ENCODE results near the gene ANGEL1. TPM values are rescaled to one million over a fixed set of nuclear protein-coding genes. Genes with fewer than 3 reads are reported as not detected.

The ANGEL1 gene
- total and polyA plus RNA-seq, 2 of the 8 experiments (the other 6 are each of a cell fraction or from before 2014, with no cell fraction given): 26.8 to 27.2 TPM

GRCh38 chr14:76761960-76762410, 50.7 kb downstream of the ANGEL1 start:
- H3K4me2 ChIP-seq (ENCODE audit: insufficient read depth in 1 of 2, low read depth in 2 of 2, low read length in 2 of 2): peak overlapping the region; percentile 82 to 98
- no peak overlapping the region; the same call in 1 of the 2 replicates for H2AFZ ChIP-seq (ENCODE audit: low read length)
- no peak for DNase-seq (ENCODE audit: low read depth in 1 of 2, low spot score in 2 of 2)
- no peak overlapping the region for H3K4ac ChIP-seq (replicated peaks; ENCODE audit: insufficient read length, low read depth, low read length)
- no peak overlapping the region for H2BK20ac ChIP-seq (ENCODE audit: low read length)
- no peak overlapping the region for H2BK15ac ChIP-seq (ENCODE audit: low read length)
- H3K23ac ChIP-seq (ENCODE audit: insufficient read length): no peak overlapping the region
- peak overlapping the region; percentile 87; the same call in 1 of the 2 replicates for H3K18ac ChIP-seq (ENCODE audit: extremely low read depth, low read length)
- WGBS, 2 experiments (ENCODE audit: extremely low coverage in 1 of 2, insufficient coverage in 1 of 2, insufficient read length in 1 of 2, insufficient replicate concordance in 2 of 2, low coverage in 1 of 2, low lambda C conversion rate in 2 of 2, missing lambda C conversion rate in 1 of 2): 3% methylated on average over 40 of the region's 54 CpGs; no CpG with 5 or more reads in 1 of the 2 experiments
- no peak overlapping the region for H3K14ac ChIP-seq (ENCODE audit: insufficient read length)
- H2BK12ac ChIP-seq (ENCODE audit: low read depth, low read length): no peak overlapping the region
- no peak overlapping the region for H4K91ac ChIP-seq (replicated peaks; ENCODE audit: insufficient read length, low read length)
- H3K9ac ChIP-seq (replicated peaks in 1 of 4; ENCODE audit: extremely low read depth in 1 of 4, low read depth in 3 of 4, low read length in 3 of 4): no peak overlapping the region; a peak in 2 of 7 replicates
- H4K20me1 ChIP-seq (replicated peaks in 1 of 2; ENCODE audit: control insufficient read depth in 1 of 2, insufficient read depth in 2 of 2, low read length in 2 of 2): no peaks in the 10 kb centered on the region
- peaks cover 16% of the 10 kb centered on the region for H3K23me2 ChIP-seq (ENCODE audit: low read depth, low read length)
- no peak for FAIRE-seq
- no peak overlapping the region for H4K5ac ChIP-seq (ENCODE audit: insufficient read length, low read depth, low read length)
- no peak overlapping the region for H3K27ac ChIP-seq (ENCODE audit: low read depth, low read length)
- no peaks in the 10 kb centered on the region for H3K79me1 ChIP-seq (ENCODE audit: low read depth, low read length)
- H3K56ac ChIP-seq (replicated peaks; ENCODE audit: insufficient read length, low read depth, low read length): no peak overlapping the region
- peaks cover 0 to 13% (median 2%) of the 10 kb centered on the region in 4 experiments; a peak in 5 of 7 replicates for H3K4me1 ChIP-seq (replicated peaks in 1 of 4; ENCODE audit: control insufficient read depth in 3 of 4, insufficient read depth in 4 of 4, low read length in 3 of 4)
- peaks cover 24 to 52% (median 41%) of the 10 kb centered on the region in 4 experiments for H3K27me3 ChIP-seq (replicated peaks in 1 of 4; ENCODE audit: control insufficient read depth in 3 of 4, extremely low read depth in 1 of 4, insufficient read depth in 3 of 4, low read length in 3 of 4)
- no peaks in the 10 kb centered on the region for H3K79me2 ChIP-seq (ENCODE audit: control insufficient read depth in 1 of 2, insufficient read depth in 2 of 2, low read length in 2 of 2)
- H2BK120ac ChIP-seq (replicated peaks; ENCODE audit: low read depth, low read length): no peak overlapping the region
- CTCF ChIA-PET (ENCODE audit: partially characterized antibody): interaction anchor here (7.5 to 10.1 kb wide), 2 partner anchors 21 to 53 kb away, joined by 48 to 70 read pairs; no protein-coding TSS in a partner anchor
- no peaks in the 10 kb centered on the region for H3K36me3 ChIP-seq (ENCODE audit: control insufficient read depth in 2 of 4, insufficient read depth in 4 of 4, low read length in 3 of 4)
- peak overlapping the region; percentile 52 to 66 (median 59) for H3K4me3 ChIP-seq (ENCODE audit: extremely low read depth in 1 of 4, insufficient read depth in 2 of 4, low read depth in 3 of 4, low read length in 4 of 4)
- H2AK5ac ChIP-seq (ENCODE audit: low read depth, low read length): no peak overlapping the region
- no peak overlapping the region for H2BK5ac ChIP-seq (ENCODE audit: low read depth, low read length)
- POLR2A ChIA-PET (ENCODE audit: partially characterized antibody): interaction anchor here (0.8 to 1.6 kb wide), 5 partner anchors 8 to 44 kb away, joined by 3 to 7 read pairs (median 3); no protein-coding TSS in a partner anchor
- peak overlapping the region; percentile 77 for H4K8ac ChIP-seq (ENCODE audit: extremely low read depth, insufficient read depth, low read length)
- H3K9me3 ChIP-seq (ENCODE audit: insufficient read depth in 2 of 2, low read depth in 1 of 2, low read length in 1 of 2): no peaks in the 10 kb centered on the region
- peak; percentile 69; the same call in 1 of the 2 replicates for TF ChIP-seq SUZ12 (IDR thresholded peaks at IDR 0.05; ENCODE audit: low read length)
- TF ChIP-seq KDM5A (IDR thresholded peaks at IDR 0.05; ENCODE audit: low read length): no peak
- no peak for TF ChIP-seq JUND (IDR thresholded peaks at IDR 0.05; ENCODE audit: low read length)
- TF ChIP-seq SIRT6 (IDR thresholded peaks at IDR 0.05; ENCODE audit: low read length): no peak
- no peak for TF ChIP-seq CREB1 (IDR thresholded peaks at IDR 0.05)
- TF ChIP-seq EGR1 (IDR thresholded peaks at IDR 0.05; ENCODE audit: borderline replicate concordance, low read depth, low read length): no peak
- no peak for TF ChIP-seq USF2 (IDR thresholded peaks at IDR 0.05; ENCODE audit: low read length)
- no peak for TF ChIP-seq ATF2 (IDR thresholded peaks at IDR 0.05; ENCODE audit: low read length)
- TF ChIP-seq SP2 (IDR thresholded peaks at IDR 0.05; ENCODE audit: low read length): no peak
- no peak for TF ChIP-seq EZH2 (IDR thresholded peaks at IDR 0.05; ENCODE audit: low read depth, low read length, severe bottlenecking)
- TF ChIP-seq SP1 (IDR thresholded peaks at IDR 0.05; ENCODE audit: low read depth, low read length): no peak
- TF ChIP-seq FOSL1 (IDR thresholded peaks at IDR 0.05; ENCODE audit: insufficient read depth, low read depth, low read length): no peak

Measured in H1 (cell line).